ENCODE data around the gene PLEKHA6. TPM values are rescaled to one million over a fixed set of nuclear protein-coding genes. Genes with fewer than 3 reads are reported as not detected.

Gene PLEKHA6
- total RNA-seq, 1 experiment from 2014 or later, result 2.1 TPM

- Histone ChIP-seq H2AFZ (ENCODE audit: low read length) (no peak overlapping the region), H3T11ph (ENCODE audit: low read length) (no peak overlapping the region), H3K79me2 (ENCODE audit: insufficient read depth, low read length) (peaks cover 7% of the 10 kb centered on the region), H2BK20ac (ENCODE audit: low read depth, low read length, poor library complexity, severe bottlenecking) (no peak overlapping the region), H4K8ac (replicated peaks; ENCODE audit: insufficient read length, low read depth, low read length) (no peak overlapping the region), H2BK120ac (ENCODE audit: low read depth, low read length, poor library complexity, severe bottlenecking) (no peak overlapping the region), H3K14ac (ENCODE audit: insufficient read depth, low read length) (no peak overlapping the region), H2BK12ac (ENCODE audit: insufficient read length, low read depth, low read length) (no peak overlapping the region), H3K27ac (ENCODE audit: insufficient read length, low read depth, low read length) (no peak overlapping the region), H3K4me2 (ENCODE audit: insufficient read depth, insufficient read length, low read length) (no peak overlapping the region), H4K5ac (ENCODE audit: insufficient read length, low read depth, low read length) (no peak overlapping the region), H3K79me1 (ENCODE audit: insufficient read depth, low read depth, low read length, poor library complexity, severe bottlenecking) (peaks cover 3% of the 10 kb centered on the region), H2BK5ac (ENCODE audit: insufficient read length, low read length) (no peak overlapping the region), H3K18ac (ENCODE audit: insufficient read length, low read depth, low read length) (no peak overlapping the region), H3K23me2 (ENCODE audit: insufficient read length, low read depth, low read length, poor library complexity, severe bottlenecking) (no peaks in the 10 kb centered on the region), H2AK5ac (ENCODE audit: insufficient read length, low read length) (no peak overlapping the region), H4K20me1 (ENCODE audit: control insufficient read depth, insufficient read depth, insufficient read length) (no peaks in the 10 kb centered on the region), H3K27me3 (ENCODE audit: insufficient read depth, low read length) (no peaks in the 10 kb centered on the region), H3K9me3 (ENCODE audit: control insufficient read depth, low read depth, low read length) (no peaks in the 10 kb centered on the region), H3K4me1 (ENCODE audit: insufficient read depth, low read length) (no peaks in the 10 kb centered on the region), H2BK15ac (ENCODE audit: low read depth, low read length) (no peak overlapping the region), H3K4ac (ENCODE audit: low read depth, low read length) (no peak overlapping the region), H4K91ac (ENCODE audit: insufficient read length, low read depth, low read length) (no peak overlapping the region), H3K23ac (ENCODE audit: insufficient read length, low read depth, low read length) (no peak overlapping the region), H3K9ac (ENCODE audit: extremely low read depth, insufficient read length, low read length) (no peak overlapping the region), H3K56ac (ENCODE audit: insufficient read length, low read depth, low read length) (no peak overlapping the region)
- H3K27ac Mint-ChIP-seq, result no peak overlapping the region; a peak in 1 of 7 replicates
- no peaks in the 10 kb centered on the region for H3K9me3 Mint-ChIP-seq
- DNase-seq, result no peak
- H3K4me3 Mint-ChIP-seq, result no peak overlapping the region
- no peaks in the 10 kb centered on the region for H3K27me3 Mint-ChIP-seq (ENCODE audit: low read depth)
- TF ChIP-seq, protein P1, sequence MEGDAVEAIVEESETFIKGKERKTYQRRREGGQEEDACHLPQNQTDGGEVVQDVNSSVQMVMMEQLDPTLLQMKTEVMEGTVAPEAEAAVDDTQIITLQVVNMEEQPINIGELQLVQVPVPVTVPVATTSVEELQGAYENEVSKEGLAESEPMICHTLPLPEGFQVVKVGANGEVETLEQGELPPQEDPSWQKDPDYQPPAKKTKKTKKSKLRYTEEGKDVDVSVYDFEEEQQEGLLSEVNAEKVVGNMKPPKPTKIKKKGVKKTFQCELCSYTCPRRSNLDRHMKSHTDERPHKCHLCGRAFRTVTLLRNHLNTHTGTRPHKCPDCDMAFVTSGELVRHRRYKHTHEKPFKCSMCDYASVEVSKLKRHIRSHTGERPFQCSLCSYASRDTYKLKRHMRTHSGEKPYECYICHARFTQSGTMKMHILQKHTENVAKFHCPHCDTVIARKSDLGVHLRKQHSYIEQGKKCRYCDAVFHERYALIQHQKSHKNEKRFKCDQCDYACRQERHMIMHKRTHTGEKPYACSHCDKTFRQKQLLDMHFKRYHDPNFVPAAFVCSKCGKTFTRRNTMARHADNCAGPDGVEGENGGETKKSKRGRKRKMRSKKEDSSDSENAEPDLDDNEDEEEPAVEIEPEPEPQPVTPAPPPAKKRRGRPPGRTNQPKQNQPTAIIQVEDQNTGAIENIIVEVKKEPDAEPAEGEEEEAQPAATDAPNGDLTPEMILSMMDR (conservative IDR thresholded peaks at IDR 0.05), result no peak
- H3K36me3 Mint-ChIP-seq (ENCODE audit: insufficient read depth in 1 of 3, low read depth in 3 of 3), result peaks cover 10 to 55% (median 33%) of the 10 kb centered on the region in 3 experiments; a peak in 6 of 7 replicates
- no CpG with 5 or more reads among the region's 3 CpGs for WGBS (ENCODE audit: extremely low coverage, insufficient read length, low lambda C conversion rate)
- peaks cover under 1 to 4% of the 10 kb centered on the region in 2 experiments for H3K4me1 Mint-ChIP-seq
Measured at GRCh38 chr1:204401730-204402129, 42.0 kb upstream of the PLEKHA6 start.
